HepG2 (cell line): ENCODE data around the gene PPOX. TPM values are rescaled to one million over a fixed set of nuclear protein-coding genes. Genes with fewer than 3 reads are reported as not detected.

Source experiments
- AKNA ChIP-seq: sonication (generic); formaldehyde crosslinking; IDR thresholded peaks from 2 replicates; pipeline ENCODE4 v1.4.0; 2020; ENCODE audit warnings: missing genetic modification reagents, borderline replicate concordance
- FOXO1 ChIP-seq: sonication (generic); formaldehyde crosslinking; IDR thresholded peaks from 2 replicates; pipeline ENCODE4 v1.4.0; 2020; ENCODE audit warnings: missing genetic modification reagents
- GABPB1 ChIP-seq: IDR thresholded peaks from 2 replicates; pipeline ENCODE4 v1.6.1; 2016; ENCODE audit warnings: mild to moderate bottlenecking, missing genetic modification reagents, moderate library complexity, missing compliant biosample characterization
- GATAD2A ChIP-seq: IDR thresholded peaks from 2 replicates; pipeline ENCODE4 v1.6.1; 2016
- HMGXB4 ChIP-seq, 2 experiments: sonication (generic) in 1 of 2; formaldehyde crosslinking in 1 of 2; IDR thresholded peaks; 2 replicates each; pipeline versions ENCODE4 v1.4.0 to v1.6.1; 2018 to 2020; ENCODE audit warnings: missing genetic modification reagents in 2 of 2, borderline replicate concordance in 1 of 2, low read depth in 1 of 2, mild to moderate bottlenecking in 1 of 2, missing biosample characterization in 1 of 2
- HOXA3 ChIP-seq: sonication (generic); formaldehyde crosslinking; IDR thresholded peaks from 2 replicates; pipeline ENCODE4 v1.5.0; 2020; ENCODE audit warnings: missing genetic modification reagents
- MAFK ChIP-seq, 2 experiments: IDR thresholded peaks in 1 of 2; conservative IDR thresholded peaks in 1 of 2; 2 replicates each; pipeline ENCODE4 v1.6.1; 2011; ENCODE audit warnings: improper control_type of control experiment in 2 of 2, low read length in 2 of 2
- MEF2D ChIP-seq: sonication (generic); formaldehyde crosslinking; IDR thresholded peaks from 2 replicates; pipeline ENCODE4 v1.5.1; 2020; ENCODE audit warnings: mild to moderate bottlenecking, missing genetic modification reagents
- NFIC ChIP-seq: IDR thresholded peaks from 2 replicates; pipeline ENCODE4 v1.6.1; 2012; ENCODE audit warnings: mild to moderate bottlenecking, low read length, inconsistent platforms
- NR1H2 ChIP-seq: sonication (generic); formaldehyde crosslinking; IDR thresholded peaks from 2 replicates; pipeline ENCODE4 v1.8.1; 2022; ENCODE audit warnings: low read depth, missing genetic modification reagents, borderline replicate concordance
- ONECUT2 ChIP-seq: sonication (generic); formaldehyde crosslinking; IDR thresholded peaks from 2 replicates; pipeline ENCODE4 v1.4.0; 2020; ENCODE audit warnings: missing genetic modification reagents
- PRPF4 ChIP-seq: fragments of 200-400 bp; formaldehyde crosslinking; IDR thresholded peaks from 2 replicates; pipeline ENCODE4 v1.6.1; 2016; ENCODE audit warnings: low read length, low read depth; ENCODE audit not compliant: poor library complexity, severe bottlenecking
- PTBP1 ChIP-seq: fragments of 200-400 bp; formaldehyde crosslinking; IDR thresholded peaks from 2 replicates; pipeline ENCODE4 v1.6.1; 2018; ENCODE audit warnings: low read length, low read depth; ENCODE audit not compliant: poor library complexity, severe bottlenecking
- SMAD9 ChIP-seq: sonication (generic); formaldehyde crosslinking; IDR thresholded peaks from 2 replicates; pipeline ENCODE4 v1.5.1; 2020; ENCODE audit warnings: mild to moderate bottlenecking, missing genetic modification reagents
- TBP ChIP-seq: sonication (generic); formaldehyde crosslinking; IDR thresholded peaks from 2 replicates; pipeline ENCODE4 v1.5.0; 2020; ENCODE audit warnings: missing genetic modification reagents
- TEF ChIP-seq: sonication (generic); formaldehyde crosslinking; IDR thresholded peaks from 2 replicates; pipeline ENCODE4 v1.5.0; 2020; ENCODE audit warnings: missing genetic modification reagents
- TFDP2 ChIP-seq: sonication (generic); formaldehyde crosslinking; IDR thresholded peaks from 2 replicates; pipeline ENCODE4 v1.4.0; 2020; ENCODE audit warnings: missing genetic modification reagents
- TRIM24 ChIP-seq: sonication (generic); formaldehyde crosslinking; IDR thresholded peaks from 2 replicates; pipeline ENCODE4 v1.8.0; 2022; ENCODE audit warnings: mild to moderate bottlenecking, missing genetic modification reagents
- TSC22D2 ChIP-seq: sonication (generic); formaldehyde crosslinking; IDR thresholded peaks from 2 replicates; pipeline ENCODE4 v1.5.1; 2020; ENCODE audit warnings: missing genetic modification reagents, mild to moderate bottlenecking, borderline replicate concordance
- ZNF138 ChIP-seq: sonication (generic); formaldehyde crosslinking; IDR thresholded peaks from 2 replicates; pipeline ENCODE4 v1.5.0; 2020; ENCODE audit warnings: mild to moderate bottlenecking, low read depth, missing genetic modification reagents
- ZNF564 ChIP-seq: sonication (generic); formaldehyde crosslinking; IDR thresholded peaks from 2 replicates; pipeline ENCODE4 v1.8.1; 2023; ENCODE audit warnings: mild to moderate bottlenecking, missing genetic modification reagents
- ZNF792 ChIP-seq: IDR thresholded peaks from 2 replicates; pipeline ENCODE4 v1.6.1; 2016
- ZNF879 ChIP-seq: sonication (generic); formaldehyde crosslinking; IDR thresholded peaks from 2 replicates; pipeline ENCODE4 v1.8.1; 2023; ENCODE audit warnings: missing genetic modification reagents
- polyA plus RNA-seq, 8 experiments: library from polyadenylated mRNA; depleted of rRNA in 3 of 8; stranded (reverse) in 7 of 8; unstranded in 1 of 8; fragments of >200 nt; fragmentation: Illumina TruSeq in 4 of 8; extraction: Trizol in 4 of 8; gene quantifications; 2 replicates each; pipeline versions ENCODE4 v1.2.1 to v1.2.3, GENCODE V29; 2011 to 2016; ENCODE audit warnings: low read depth in 4 of 8, missing spikeins in 1 of 8, mixed read lengths in 1 of 8; ENCODE audit not compliant: insufficient read depth in 1 of 8
- total RNA-seq, 5 experiments: library from RNA; depleted of rRNA; stranded (reverse); fragments of >200 nt; fragmentation: Illumina TruSeq; extraction: Trizol; gene quantifications; 2 replicates each; pipeline ENCODE4 v1.2.3, GENCODE V29; 2016; ENCODE audit warnings: low read depth in 1 of 5

Gene PPOX
- total and polyA plus RNA-seq, 2 of the 13 experiments (the other 11 are each of a cell fraction or from before 2014, with no cell fraction given): 15.5 to 27.7 TPM

GRCh38 chr1:161153682-161154337 is 12.4 kb upstream of the PPOX start, which contains the start of gene UFC1 (continued):
- TF ChIP-seq TBP (no peak), NR1H2 (CRISPR knock-in tag) (no peak), MEF2D (no peak), TFDP2 (CRISPR knock-in tag) (peak; percentile 61), ZNF138 (CRISPR knock-in tag) (no peak), TEF (CRISPR knock-in tag) (no peak), TSC22D2 (CRISPR knock-in tag) (no peak), PRPF4 (no peak), PTBP1 (no peak), AKNA (no peak), MAFK (conservative IDR thresholded peaks at IDR 0.05 in 1 of 2, IDR thresholded peaks at IDR 0.05 in 1 of 2; ENCODE audit: low read length in 2 of 2) (no peak), ZNF879 (no peak), FOXO1 (CRISPR knock-in tag) (no peak), HOXA3 (peak; percentile 99), ONECUT2 (CRISPR knock-in tag) (no peak), GATAD2A (CRISPR knock-in tag) (peak; percentile 57), TRIM24 (CRISPR knock-in tag) (no peak), HMGXB4 (CRISPR knock-in tag; IDR thresholded peaks at IDR 0.05; ENCODE audit: borderline replicate concordance in 1 of 2, low read depth in 1 of 2) (peak; percentile 85 to 89), ZNF792 (peak; percentile 48; the same call in 1 of the 2 replicates), NFIC (no peak), GABPB1 (peak; percentile 96), SMAD9 (CRISPR knock-in tag) (no peak), ZNF564 (CRISPR knock-in tag) (0 out of 2 replicates have a peak, but pooled peaks have one; percentile 38)
